ENCODE results near the gene ACTRT2. TPM values are rescaled to one million over a fixed set of nuclear protein-coding genes. Genes with fewer than 3 reads are reported as not detected.

The ACTRT2 gene
- total RNA-seq (2014; rRNA removed; shearing (Covaris generic)) = 0.21 TPM in 1 of 2 replicates, not detected in the other

- Histone ChIP-seq H3K36me3 (replicated peaks; ENCODE audit: control insufficient read depth, insufficient read depth, low read length) (no peaks in the 10 kb centered on the region), H3K4me3 (ENCODE audit: insufficient read depth, low read depth, low read length) (no peak within 1 kb of the TSS), H3K27me3 (ENCODE audit: control insufficient read depth, insufficient read depth, low read length) (no peaks in the 10 kb centered on the region)
- peak; percentile 63 for DNase-seq
Observed at GRCh38 chr1:3021233-3021671, at the start of gene ACTRT2. ACTRT2 (plus strand) TSS chr1:3021467; CDS start chr1:3021687, 220 bp downstream.

GRCh38 chr1:2971609-2972008 is 49.7 kb upstream of the ACTRT2 start:
- no peaks in the 10 kb centered on the region for H3K27me3 ChIP-seq (ENCODE audit: control insufficient read depth, insufficient read depth, low read length)
- H3K36me3 ChIP-seq (replicated peaks; ENCODE audit: control insufficient read depth, insufficient read depth, low read length) = no peaks in the 10 kb centered on the region
- no peak for DNase-seq

GRCh38 chr1:2972011-2972878 is 49.0 kb upstream of the ACTRT2 start:
- no peak overlapping the region for H3K4me3 ChIP-seq (ENCODE audit: insufficient read depth, low read depth, low read length)
- H3K27me3 ChIP-seq (ENCODE audit: control insufficient read depth, insufficient read depth, low read length) = no peaks in the 10 kb centered on the region
- no peak for DNase-seq
- H3K36me3 ChIP-seq (replicated peaks; ENCODE audit: control insufficient read depth, insufficient read depth, low read length) = no peaks in the 10 kb centered on the region

More at GRCh38 chr1:2971609-2972008, 49.7 kb upstream of the ACTRT2 start:
- H3K4me3 ChIP-seq (ENCODE audit: insufficient read depth, low read depth, low read length) = no peak overlapping the region

DNA sequence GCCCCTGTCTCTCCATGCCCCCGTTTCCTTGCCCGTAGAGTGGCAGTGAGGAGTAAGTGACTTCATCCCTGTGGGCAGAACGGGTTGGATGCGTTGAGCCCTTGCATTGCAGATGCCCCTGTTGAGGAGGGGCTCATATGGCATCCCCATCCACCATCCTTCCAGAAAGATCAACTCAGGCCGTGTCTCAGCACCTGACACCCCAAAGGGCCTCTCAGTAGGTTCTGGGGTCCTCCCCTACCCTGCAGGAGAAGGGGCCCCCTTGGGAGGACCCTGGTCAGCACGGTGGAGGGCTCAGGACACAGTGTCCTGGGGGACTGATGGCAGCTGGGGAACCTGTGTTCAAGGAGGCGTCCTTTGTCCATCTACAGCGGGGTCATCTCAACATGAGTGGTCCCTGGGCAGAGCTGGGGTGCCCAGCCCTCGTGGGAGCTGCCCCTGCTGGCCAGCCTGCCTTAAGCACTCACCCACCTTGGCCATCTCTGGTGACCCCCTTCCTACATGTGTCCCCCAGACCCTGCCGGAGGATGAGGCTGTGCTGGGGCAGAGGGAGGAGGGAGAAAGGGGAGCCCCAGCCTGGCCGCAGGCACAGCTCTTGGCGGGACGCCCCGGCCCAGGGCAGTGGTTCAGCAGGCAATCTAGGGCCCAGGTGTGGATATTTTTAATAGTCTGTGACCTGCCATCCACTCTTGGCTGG is 48.2 kb upstream of the ACTRT2 start:
- no peak for DNase-seq
- no peaks in the 10 kb centered on the region for H3K27me3 ChIP-seq (ENCODE audit: control insufficient read depth, insufficient read depth, low read length)
- no peaks in the 10 kb centered on the region for H3K36me3 ChIP-seq (replicated peaks; ENCODE audit: control insufficient read depth, insufficient read depth, low read length)
- H3K4me3 ChIP-seq (ENCODE audit: insufficient read depth, low read depth, low read length) = no peak overlapping the region

DNA sequence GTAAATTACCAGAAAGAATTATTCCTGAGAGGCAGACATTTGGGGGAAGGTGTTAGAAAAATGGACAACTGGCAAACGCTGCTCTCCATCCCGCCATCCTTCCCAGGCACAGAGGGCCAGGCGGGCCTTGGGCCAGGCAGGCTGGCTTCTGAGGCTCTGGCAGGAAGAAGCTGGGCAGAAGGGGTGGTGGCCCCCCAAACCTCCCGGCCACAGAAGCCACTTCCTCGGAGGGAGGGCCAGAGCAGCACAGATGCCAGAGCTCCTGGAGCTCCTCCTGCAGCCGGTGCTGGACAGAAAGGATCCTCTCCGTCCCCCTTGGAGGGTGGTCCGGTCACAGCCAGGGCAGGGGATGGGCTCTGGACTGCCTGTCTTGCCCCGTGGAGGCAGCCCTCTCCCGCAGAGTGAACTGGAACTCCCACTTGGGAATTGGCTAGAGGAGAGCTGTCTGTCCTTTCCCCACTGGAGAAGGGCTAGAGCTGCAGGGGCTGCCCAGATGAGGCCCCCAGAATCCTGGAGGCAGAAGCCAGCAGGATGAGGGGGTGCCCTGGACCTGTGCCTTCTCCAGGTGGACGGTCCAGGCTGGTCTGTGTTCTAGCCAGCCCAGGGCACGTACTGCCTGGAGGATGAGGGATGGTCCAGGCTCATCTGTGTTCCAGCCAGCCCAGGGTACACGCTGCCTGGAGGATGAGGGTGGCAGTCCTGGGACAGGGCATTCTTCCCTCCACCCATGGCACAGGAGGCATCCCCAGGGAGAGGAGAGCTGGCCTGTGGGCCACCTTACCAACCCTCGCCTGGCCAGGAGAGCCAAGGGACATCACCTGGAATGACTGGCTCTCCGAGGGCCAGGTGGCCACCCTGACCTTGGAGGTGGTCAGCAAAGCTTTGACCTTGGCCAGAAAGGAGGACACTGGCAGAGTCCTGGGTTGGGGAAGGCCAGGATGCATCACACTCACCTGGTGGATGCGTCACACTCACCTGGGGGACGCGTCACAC is 47.4 kb upstream of the ACTRT2 start:
- DNase-seq = no peak
- Histone ChIP-seq H3K36me3 (replicated peaks; ENCODE audit: control insufficient read depth, insufficient read depth, low read length) (no peaks in the 10 kb centered on the region), H3K4me3 (ENCODE audit: insufficient read depth, low read depth, low read length) (no peak overlapping the region), H3K27me3 (ENCODE audit: control insufficient read depth, insufficient read depth, low read length) (no peaks in the 10 kb centered on the region)

- no peaks in the 10 kb centered on the region for H3K27me3 ChIP-seq (ENCODE audit: control insufficient read depth, insufficient read depth, low read length)
- DNase-seq = no peak
- no peak overlapping the region for H3K4me3 ChIP-seq (ENCODE audit: insufficient read depth, low read depth, low read length)
- H3K36me3 ChIP-seq (replicated peaks; ENCODE audit: control insufficient read depth, insufficient read depth, low read length) = no peaks in the 10 kb centered on the region
Observed at GRCh38 chr1:2974701-2975301, 46.5 kb upstream of the ACTRT2 start.

GRCh38 chr1:2975466-2976179 is 45.6 kb upstream of the ACTRT2 start:
- Histone ChIP-seq H3K27me3 (ENCODE audit: control insufficient read depth, insufficient read depth, low read length) (no peaks in the 10 kb centered on the region), H3K4me3 (ENCODE audit: insufficient read depth, low read depth, low read length) (no peak overlapping the region), H3K36me3 (replicated peaks; ENCODE audit: control insufficient read depth, insufficient read depth, low read length) (no peaks in the 10 kb centered on the region)
- no peak for DNase-seq

DNA sequence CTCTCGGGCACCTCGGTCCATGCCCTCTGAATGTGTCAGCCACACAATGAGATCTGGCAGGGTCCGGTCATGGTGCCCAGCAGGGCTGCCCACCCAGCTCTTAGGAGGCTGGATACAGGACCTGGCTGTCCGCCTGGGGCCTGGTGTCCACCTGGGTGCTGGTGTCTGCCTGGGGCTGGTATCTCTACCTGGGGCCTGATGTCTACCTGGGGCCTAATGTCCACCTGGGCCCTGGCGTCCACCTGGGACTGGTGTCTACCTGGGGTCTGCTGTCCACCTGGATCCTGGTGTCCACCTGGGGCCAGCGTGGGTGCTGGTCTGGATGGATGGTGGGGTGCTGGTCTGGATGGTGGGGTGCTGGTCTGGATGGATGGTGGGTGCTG is 45.1 kb upstream of the ACTRT2 start:
- Histone ChIP-seq H3K4me3 (ENCODE audit: insufficient read depth, low read depth, low read length) (no peak overlapping the region), H3K27me3 (ENCODE audit: control insufficient read depth, insufficient read depth, low read length) (no peaks in the 10 kb centered on the region), H3K36me3 (replicated peaks; ENCODE audit: control insufficient read depth, insufficient read depth, low read length) (no peaks in the 10 kb centered on the region)
- DNase-seq = no peak

GRCh38 chr1:2977886-2978611 is 43.2 kb upstream of the ACTRT2 start:
- H3K4me3 ChIP-seq (ENCODE audit: insufficient read depth, low read depth, low read length) = no peak overlapping the region
- H3K27me3 ChIP-seq (ENCODE audit: control insufficient read depth, insufficient read depth, low read length) = no peaks in the 10 kb centered on the region
- no peak for DNase-seq
- no peaks in the 10 kb centered on the region for H3K36me3 ChIP-seq (replicated peaks; ENCODE audit: control insufficient read depth, insufficient read depth, low read length)

GRCh38 chr1:2978691-2979190 is 42.5 kb upstream of the ACTRT2 start:
- Histone ChIP-seq H3K4me3 (ENCODE audit: insufficient read depth, low read depth, low read length) (no peak overlapping the region), H3K36me3 (replicated peaks; ENCODE audit: control insufficient read depth, insufficient read depth, low read length) (no peaks in the 10 kb centered on the region), H3K27me3 (ENCODE audit: control insufficient read depth, insufficient read depth, low read length) (no peaks in the 10 kb centered on the region)
- no peak for DNase-seq

GRCh38 chr1:2979191-2980072 is 41.8 kb upstream of the ACTRT2 start:
- DNase-seq = no peak
- H3K36me3 ChIP-seq (replicated peaks; ENCODE audit: control insufficient read depth, insufficient read depth, low read length) = no peaks in the 10 kb centered on the region
- no peak overlapping the region for H3K4me3 ChIP-seq (ENCODE audit: insufficient read depth, low read depth, low read length)
- no peaks in the 10 kb centered on the region for H3K27me3 ChIP-seq (ENCODE audit: control insufficient read depth, insufficient read depth, low read length)

All from H7 (cell line).